NCI-H774 (cell line): Measurements from ENCODE around the gene PCDHA3.
A peak's percentile ranks its signal among the peaks of the same experiment; 100 is the strongest.
"Not testable (repeated sequence)": the region's sequence is repeated elsewhere in the genome, so short reads cannot be mapped to it uniquely, and the experiment has no call there.

ENCODE experiments used
- DNase-seq: peaks from one replicate; lab custom pipeline; 2025; lab: John Stamatoyannopoulos, UW

PCDHA3 gene

GRCh38 chr5:140800816-140801493 is at the start of gene PCDHA3:
Gene PCDHA3, plus strand, starts transcription at chr5:140801057.
- no peak for DNase-seq

- no peak for DNase-seq
Observed at GRCh38 chr5:140753561-140753960, 47.3 kb upstream of the PCDHA3 start.

- no peak for DNase-seq
Observed at GRCh38 chr5:140764177-140764973, 36.5 kb upstream of the PCDHA3 start.

- DNase-seq, result no peak
Observed at GRCh38 chr5:140767444-140767843, 33.4 kb upstream of the PCDHA3 start.

- no peak for DNase-seq
Observed at GRCh38 chr5:140780512-140780911, 20.3 kb upstream of the PCDHA3 start.

- no peak for DNase-seq
Observed at GRCh38 chr5:140785905-140786686, 14.8 kb upstream of the PCDHA3 start, which contains the start of gene PCDHA1. Gene PCDHA1, plus strand, starts transcription at chr5:140786140.

GRCh38 chr5:140787422-140787821 is 13.4 kb upstream of the PCDHA3 start:
- not testable (repeated sequence) for DNase-seq

- not testable (repeated sequence) for DNase-seq
Observed at GRCh38 chr5:140787849-140788504, 12.9 kb upstream of the PCDHA3 start.

- DNase-seq, result no peak
Observed at GRCh38 chr5:140791089-140791488, 9.8 kb upstream of the PCDHA3 start.

- DNase-seq, result no peak
Observed at GRCh38 chr5:140794595-140795258, 6.1 kb upstream of the PCDHA3 start, which contains the start of gene PCDHA2. Gene PCDHA2, plus strand, starts transcription at chr5:140794852.

GRCh38 chr5:140795259-140795641 is 5.6 kb upstream of the PCDHA3 start:
- no peak for DNase-seq

- not testable (repeated sequence) for DNase-seq
Observed at GRCh38 chr5:140796072-140796717, 4.7 kb upstream of the PCDHA3 start.

GRCh38 chr5:140796718-140797095 is 4.2 kb upstream of the PCDHA3 start:
- no peak for DNase-seq

- no peak for DNase-seq
Observed at GRCh38 chr5:140801494-140801841, 611 bp downstream of the PCDHA3 start.

- DNase-seq, result not testable (repeated sequence)
Observed at GRCh38 chr5:140802381-140802780, 1.5 kb downstream of the PCDHA3 start.

- no peak for DNase-seq
Observed at GRCh38 chr5:140802781-140803271, 2.0 kb downstream of the PCDHA3 start.

GRCh38 chr5:140806834-140807775 is 6.2 kb downstream of the PCDHA3 start, which contains the start of gene PCDHA4:
Gene PCDHA4, plus strand, starts transcription at chr5:140807068.
- peak; percentile 80 for DNase-seq

GRCh38 chr5:140808241-140808888 is 7.5 kb downstream of the PCDHA3 start:
- DNase-seq, result not testable (repeated sequence)

- DNase-seq, result no peak
Observed at GRCh38 chr5:140808889-140809291, 8.0 kb downstream of the PCDHA3 start.
